C4-2B (cell line): Measurements from ENCODE around the gene RAPSN.

Source experiments
- CTCF ChIP-seq: fragments of 450-650 bp; conservative IDR thresholded peaks from 2 replicates; pipeline ENCODE4 v1.5.1; 2017; ENCODE audit warnings: mild to moderate bottlenecking
- ZFX ChIP-seq: fragments of 450-650 bp; IDR thresholded peaks from 2 replicates; pipeline ENCODE4 v1.6.1; 2017

- TF ChIP-seq CTCF (no peak), ZFX (no peak)
These were observed 18.4 kb upstream of the RAPSN start for GRCh38 chr11:47467357-47467756.
